ENCODE data around the gene FUOM.
A peak's percentile ranks its signal among the peaks of the same experiment; 100 is the strongest.

DNA sequence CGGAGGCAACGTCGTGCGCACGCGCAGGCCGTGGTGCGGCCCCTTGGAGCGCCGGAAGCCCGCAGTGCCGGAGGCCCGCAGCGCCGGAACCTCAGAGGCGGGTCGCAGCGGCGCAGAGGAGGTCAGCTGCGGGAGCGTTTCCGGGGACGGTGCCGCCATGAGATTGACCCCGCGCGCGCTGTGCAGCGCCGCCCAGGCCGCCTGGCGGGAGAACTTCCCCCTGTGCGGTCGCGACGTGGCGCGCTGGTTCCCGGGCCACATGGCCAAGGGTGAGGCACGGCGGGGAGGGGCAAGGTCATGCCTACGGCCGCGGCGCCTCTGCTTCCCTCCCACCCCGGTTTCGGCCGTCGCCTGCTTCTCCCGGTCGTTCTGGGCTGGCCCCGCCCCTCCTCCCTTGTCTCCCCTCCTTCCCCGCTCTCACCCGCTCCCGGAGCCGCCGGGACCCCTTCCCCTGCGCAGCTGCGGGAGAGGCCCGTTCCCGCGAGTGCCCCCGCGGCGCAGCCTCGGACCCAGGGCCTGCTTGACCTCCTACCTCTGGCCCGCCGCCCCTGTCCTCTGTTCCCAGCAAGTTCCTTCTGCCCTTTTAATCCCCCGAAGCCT lies 36.3 kb upstream of the FUOM start, which contains the start of gene MTG1:
- TF ChIP-seq, protein P1, sequence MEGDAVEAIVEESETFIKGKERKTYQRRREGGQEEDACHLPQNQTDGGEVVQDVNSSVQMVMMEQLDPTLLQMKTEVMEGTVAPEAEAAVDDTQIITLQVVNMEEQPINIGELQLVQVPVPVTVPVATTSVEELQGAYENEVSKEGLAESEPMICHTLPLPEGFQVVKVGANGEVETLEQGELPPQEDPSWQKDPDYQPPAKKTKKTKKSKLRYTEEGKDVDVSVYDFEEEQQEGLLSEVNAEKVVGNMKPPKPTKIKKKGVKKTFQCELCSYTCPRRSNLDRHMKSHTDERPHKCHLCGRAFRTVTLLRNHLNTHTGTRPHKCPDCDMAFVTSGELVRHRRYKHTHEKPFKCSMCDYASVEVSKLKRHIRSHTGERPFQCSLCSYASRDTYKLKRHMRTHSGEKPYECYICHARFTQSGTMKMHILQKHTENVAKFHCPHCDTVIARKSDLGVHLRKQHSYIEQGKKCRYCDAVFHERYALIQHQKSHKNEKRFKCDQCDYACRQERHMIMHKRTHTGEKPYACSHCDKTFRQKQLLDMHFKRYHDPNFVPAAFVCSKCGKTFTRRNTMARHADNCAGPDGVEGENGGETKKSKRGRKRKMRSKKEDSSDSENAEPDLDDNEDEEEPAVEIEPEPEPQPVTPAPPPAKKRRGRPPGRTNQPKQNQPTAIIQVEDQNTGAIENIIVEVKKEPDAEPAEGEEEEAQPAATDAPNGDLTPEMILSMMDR (IDR thresholded peaks at IDR 0.05): peak in 2 of 3 experiments; percentile 11 to 18
- TF ChIP-seq POLR2A (IDR thresholded peaks at IDR 0.05) (peak in 1 of 2 donors; percentile 57), POLR2AphosphoS5 (IDR thresholded peaks at IDR 0.05; ENCODE audit: insufficient read depth in 1 of 2, low read depth in 1 of 2) (peak; percentile 48 to 85)
